Measurements from ENCODE around the gene SLC6A11. TPM values are rescaled to one million over a fixed set of nuclear protein-coding genes. Genes with fewer than 3 reads are reported as not detected.

Gene SLC6A11
- total RNA-seq, 1 experiment from 2014 or later = not detected

DNA sequence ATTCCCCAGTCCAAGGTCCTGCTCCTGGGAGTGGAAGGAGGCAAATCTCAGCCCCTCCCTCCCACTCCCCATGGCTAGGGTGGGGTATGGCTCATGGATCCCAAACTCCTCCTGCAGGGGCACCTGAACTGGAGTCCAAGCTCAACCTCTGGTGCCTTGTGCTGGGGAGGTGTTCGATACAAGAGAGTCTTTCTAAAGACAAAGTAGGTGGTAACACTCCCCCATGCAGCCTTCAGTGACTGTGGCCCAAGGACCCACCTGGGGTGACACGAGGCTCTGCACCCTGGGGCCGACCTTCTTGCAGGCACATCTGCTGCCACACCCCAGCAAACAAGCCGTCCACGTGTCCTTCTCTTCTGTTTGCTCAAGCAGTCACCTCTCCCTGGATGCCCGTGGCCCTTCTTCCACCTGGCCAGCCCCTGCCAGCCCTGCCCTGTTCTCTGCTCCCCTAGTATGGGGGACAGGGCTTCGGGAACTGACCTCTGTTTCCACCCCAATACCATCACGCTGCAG is 36.7 kb upstream of the SLC6A11 start:
- H3K4me3 Mint-ChIP-seq (ENCODE audit: unreplicated experiment) = no peak overlapping the region
- POLR2A ChIA-PET = no interaction called here
- no TSS peak for BruUV-seq (replicated peaks)
- no peak overlapping the region for H3K4me3 ChIP-seq (ENCODE audit: low read depth, low read length)
- peaks cover 8% of the 10 kb centered on the region for H3K4me1 Mint-ChIP-seq (ENCODE audit: low read depth, unreplicated experiment)
- no peak for DNase-seq
- H3K27ac Mint-ChIP-seq (ENCODE audit: unreplicated experiment) = no peak overlapping the region
- no peaks in the 10 kb centered on the region for H3K27me3 Mint-ChIP-seq (ENCODE audit: insufficient read depth, unreplicated experiment)
- no peaks in the 10 kb centered on the region for H3K36me3 Mint-ChIP-seq (ENCODE audit: insufficient read depth, unreplicated experiment)
- CTCF ChIA-PET = no interaction called here
- H3K9me3 ChIP-seq = no peaks in the 10 kb centered on the region
- intact Hi-C loops (cut with micrococcal nuclease; ENCODE audit: unreplicated experiment) = no loop called here
- no peaks in the 10 kb centered on the region for H3K36me3 ChIP-seq (ENCODE audit: control insufficient read depth, insufficient read depth, low read length)
- no peak for TF ChIP-seq CTCF (IDR thresholded peaks at IDR 0.05; ENCODE audit: insufficient read depth in 1 of 2, low read depth in 1 of 2, low read length in 1 of 2, severe bottlenecking in 1 of 2, unreplicated experiment in 1 of 2)
- no peaks in the 10 kb centered on the region for H3K27me3 ChIP-seq (replicated peaks; ENCODE audit: control insufficient read depth, insufficient read depth, low read length)
- H3K4me1 ChIP-seq = no peaks in the 10 kb centered on the region
- no peaks in the 10 kb centered on the region for H3K9me3 Mint-ChIP-seq (ENCODE audit: unreplicated experiment)

GRCh38 chr3:10780243-10780642 is 35.8 kb upstream of the SLC6A11 start:
- ChIA-PET CTCF (no interaction called here), POLR2A (no interaction called here)
- H3K27me3 ChIP-seq (replicated peaks; ENCODE audit: control insufficient read depth, insufficient read depth, low read length) = no peaks in the 10 kb centered on the region
- Mint-ChIP-seq H3K4me3 (ENCODE audit: unreplicated experiment) (no peak overlapping the region), H3K9me3 (ENCODE audit: unreplicated experiment) (no peaks in the 10 kb centered on the region), H3K27me3 (ENCODE audit: insufficient read depth, unreplicated experiment) (no peaks in the 10 kb centered on the region), H3K27ac (ENCODE audit: unreplicated experiment) (no peak overlapping the region), H3K36me3 (ENCODE audit: insufficient read depth, unreplicated experiment) (no peaks in the 10 kb centered on the region), H3K4me1 (ENCODE audit: low read depth, unreplicated experiment) (peaks cover 8% of the 10 kb centered on the region)
- H3K9me3 ChIP-seq = no peaks in the 10 kb centered on the region
- TF ChIP-seq CTCF (IDR thresholded peaks at IDR 0.05; ENCODE audit: insufficient read depth in 1 of 2, low read depth in 1 of 2, low read length in 1 of 2, severe bottlenecking in 1 of 2, unreplicated experiment in 1 of 2) = no peak
- no TSS peak for BruUV-seq (replicated peaks)
- intact Hi-C loops (cut with micrococcal nuclease; ENCODE audit: unreplicated experiment) = no loop called here
- H3K4me3 ChIP-seq (ENCODE audit: low read depth, low read length) = no peak overlapping the region
- no peak for DNase-seq
- H3K36me3 ChIP-seq (ENCODE audit: control insufficient read depth, insufficient read depth, low read length) = no peaks in the 10 kb centered on the region
- no peaks in the 10 kb centered on the region for H3K4me1 ChIP-seq

GRCh38 chr3:10780922-10781321 is 35.1 kb upstream of the SLC6A11 start:
- intact Hi-C loops (cut with micrococcal nuclease; ENCODE audit: unreplicated experiment) = no loop called here
- CTCF ChIA-PET = no interaction called here
- Histone ChIP-seq H3K4me1 (no peaks in the 10 kb centered on the region), H3K4me3 (ENCODE audit: low read depth, low read length) (no peak overlapping the region), H3K9me3 (no peaks in the 10 kb centered on the region), H3K36me3 (ENCODE audit: control insufficient read depth, insufficient read depth, low read length) (no peaks in the 10 kb centered on the region), H3K27me3 (replicated peaks; ENCODE audit: control insufficient read depth, insufficient read depth, low read length) (no peaks in the 10 kb centered on the region)
- no peaks in the 10 kb centered on the region for H3K9me3 Mint-ChIP-seq (ENCODE audit: unreplicated experiment)
- H3K4me3 Mint-ChIP-seq (ENCODE audit: unreplicated experiment) = no peak overlapping the region
- H3K36me3 Mint-ChIP-seq (ENCODE audit: insufficient read depth, unreplicated experiment) = no peaks in the 10 kb centered on the region
- no peak for DNase-seq
- no peak overlapping the region for H3K27ac Mint-ChIP-seq (ENCODE audit: unreplicated experiment)
- H3K4me1 Mint-ChIP-seq (ENCODE audit: low read depth, unreplicated experiment) = peaks cover 8% of the 10 kb centered on the region
- H3K27me3 Mint-ChIP-seq (ENCODE audit: insufficient read depth, unreplicated experiment) = no peaks in the 10 kb centered on the region
- no TSS peak for BruUV-seq (replicated peaks)
- TF ChIP-seq CTCF (IDR thresholded peaks at IDR 0.05; ENCODE audit: insufficient read depth in 1 of 2, low read depth in 1 of 2, low read length in 1 of 2, severe bottlenecking in 1 of 2, unreplicated experiment in 1 of 2) = no peak
- POLR2A ChIA-PET = no interaction called here
